COLO829 (cell line): ENCODE data around the gene KRT37.
"Not testable (repeated sequence)": the region's sequence is repeated elsewhere in the genome, so short reads cannot be mapped to it uniquely, and the experiment has no call there.

Experiments used
- DNase-seq: peaks from one replicate; pipeline ENCODE4 v3.0.0; 2012; ENCODE audit warnings: low spot score

The KRT37 gene

GRCh38 chr17:41404024-41404671, 20.2 kb downstream of the KRT37 start:
- peak; percentile 96 for DNase-seq

- peak; percentile 53 for DNase-seq
Measured at GRCh38 chr17:41403404-41404023, 20.9 kb downstream of the KRT37 start.

GRCh38 chr17:41402161-41402560, 22.2 kb downstream of the KRT37 start:
- no peak for DNase-seq

DNA sequence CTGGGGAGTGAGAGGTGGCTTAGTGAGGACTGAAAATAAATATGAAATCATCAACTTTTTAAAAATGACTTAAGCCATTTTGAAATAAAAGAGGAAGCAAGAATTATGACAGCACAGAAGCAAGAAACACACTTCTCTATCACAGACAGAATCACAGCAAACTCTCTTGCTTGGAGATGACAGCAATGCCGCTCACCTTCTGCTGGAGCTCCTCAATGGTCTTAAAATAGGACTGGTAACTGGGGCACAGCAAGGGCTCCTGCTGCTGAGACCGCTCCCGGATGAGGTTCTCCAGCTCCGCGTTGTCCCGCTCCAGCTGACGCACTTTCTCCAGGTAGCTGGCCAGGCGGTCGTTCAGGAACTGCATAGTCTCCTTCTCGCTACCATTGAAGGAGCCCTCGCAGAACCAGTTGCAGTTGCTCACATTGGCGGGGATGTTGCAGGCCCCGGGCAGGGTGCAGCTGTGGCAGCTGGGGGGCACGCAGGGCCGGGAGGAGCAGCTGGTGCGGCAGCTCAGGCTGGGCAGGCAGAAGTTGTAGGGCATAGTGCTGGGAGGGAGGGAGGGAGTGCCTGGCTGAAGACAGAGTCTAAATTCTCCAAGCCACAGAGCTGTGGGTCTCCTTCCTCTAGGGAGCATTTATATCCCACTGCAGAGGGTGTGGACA, 27.3 kb downstream of the KRT37 start, which contains the start of gene KRT31:
Gene KRT31 (minus strand): TSS at position 613 of the 665 bp plus-strand sequence. CDS start 69 bp downstream, at position 544.
- no peak for DNase-seq

- DNase-seq = no peak
Measured at GRCh38 chr17:41396340-41396739, 28.0 kb downstream of the KRT37 start.

- no peak for DNase-seq
Measured at GRCh38 chr17:41395611-41396010, 28.8 kb downstream of the KRT37 start.

GRCh38 chr17:41395044-41395443, 29.3 kb downstream of the KRT37 start:
- not testable (repeated sequence) for DNase-seq

DNA sequence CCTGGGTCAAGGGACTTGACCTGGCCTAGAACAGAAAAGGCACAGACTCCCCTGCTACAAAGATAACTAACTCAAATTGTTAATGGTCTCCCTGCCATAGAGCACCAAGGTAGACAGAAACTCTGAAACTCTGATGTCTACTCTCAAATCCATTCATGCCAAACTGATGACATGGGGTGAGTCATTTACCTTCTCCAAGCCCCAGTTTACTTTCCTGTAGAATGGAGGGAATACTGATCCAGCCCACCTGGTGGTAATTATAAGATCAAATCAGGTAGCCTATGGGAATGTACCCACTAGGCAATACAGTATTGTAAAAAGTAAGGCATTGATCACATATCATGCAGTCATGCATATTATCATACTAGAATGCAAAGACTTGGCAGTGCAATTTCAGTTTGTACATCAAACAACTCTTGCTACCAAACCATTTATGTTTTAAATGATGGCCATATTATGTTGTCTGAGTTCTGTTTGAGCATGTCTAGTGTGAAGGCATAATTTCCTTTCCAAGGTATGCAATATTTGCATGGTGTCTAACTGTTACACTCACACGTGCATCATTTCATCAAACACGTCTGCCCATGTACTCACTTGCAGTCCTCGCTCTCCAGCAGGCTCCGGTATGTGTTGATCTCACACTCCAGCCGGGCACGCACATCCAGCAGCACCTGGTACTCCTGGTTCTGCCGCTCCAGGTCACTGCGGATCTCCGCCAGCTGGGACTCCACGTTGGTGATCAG, 30.0 kb downstream of the KRT37 start:
- DNase-seq = no peak

DNA sequence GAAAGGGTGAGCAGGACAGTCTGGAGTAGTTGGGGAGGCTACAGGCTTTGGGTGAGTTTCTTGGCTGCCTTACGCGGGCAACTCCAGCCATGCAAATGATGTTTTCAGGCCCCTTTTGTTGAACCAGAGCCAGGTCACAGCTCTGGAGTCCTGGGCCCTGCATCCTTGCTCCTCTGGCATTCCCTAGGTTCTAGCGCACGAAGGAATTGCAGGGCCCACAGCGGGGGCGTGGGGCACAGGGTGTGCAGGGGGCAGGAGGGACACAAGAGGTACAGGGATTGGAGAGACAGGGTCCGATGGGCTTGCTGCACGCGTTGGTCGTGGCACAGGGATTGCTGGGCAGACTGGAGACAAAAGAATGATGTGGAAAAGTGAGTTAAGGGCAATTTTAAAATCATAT, 30.6 kb downstream of the KRT37 start:
- no peak for DNase-seq

DNA sequence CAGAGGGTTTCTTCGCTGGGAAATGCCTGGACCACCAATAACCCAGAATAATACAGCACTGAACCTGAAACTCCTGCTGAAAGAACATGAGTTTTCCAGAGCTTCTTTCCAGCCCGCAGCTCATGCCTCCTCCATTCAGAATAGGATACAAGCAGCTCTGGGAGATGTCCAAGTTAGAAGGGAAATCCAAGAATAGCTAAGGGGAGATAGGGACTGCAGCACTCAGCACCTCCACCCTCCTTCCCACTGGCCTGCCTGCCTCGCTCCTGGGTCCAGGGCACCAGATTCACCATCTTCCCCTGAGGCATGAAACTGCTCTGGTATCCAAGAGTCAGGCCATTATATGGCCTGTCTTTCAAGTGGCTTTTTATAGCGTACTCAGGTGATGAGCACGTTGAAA, 31.1 kb downstream of the KRT37 start:
- DNase-seq = no peak

DNA sequence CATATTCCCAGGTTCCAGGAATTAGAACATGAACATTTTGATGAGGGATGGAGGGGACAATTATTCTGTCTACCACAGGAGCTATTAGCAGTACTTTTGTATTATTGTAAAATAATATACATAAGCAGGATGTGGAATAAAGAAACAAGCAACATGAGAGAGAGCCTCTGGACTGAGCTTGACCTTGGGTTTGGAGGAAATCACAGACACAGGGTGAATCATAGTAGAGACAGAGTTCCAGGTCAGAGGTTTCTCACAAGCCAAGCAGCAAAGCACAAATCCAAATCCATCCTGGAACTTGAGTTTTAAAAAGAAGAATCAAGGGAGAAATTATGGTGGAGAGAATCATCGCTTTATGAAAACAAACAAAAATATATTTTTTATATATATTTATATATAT, 32.1 kb downstream of the KRT37 start:
- no peak for DNase-seq

- DNase-seq = no peak
Measured at GRCh38 chr17:41391535-41391934, 32.9 kb downstream of the KRT37 start.

GRCh38 chr17:41390411-41390938, 33.9 kb downstream of the KRT37 start:
- no peak for DNase-seq

DNA sequence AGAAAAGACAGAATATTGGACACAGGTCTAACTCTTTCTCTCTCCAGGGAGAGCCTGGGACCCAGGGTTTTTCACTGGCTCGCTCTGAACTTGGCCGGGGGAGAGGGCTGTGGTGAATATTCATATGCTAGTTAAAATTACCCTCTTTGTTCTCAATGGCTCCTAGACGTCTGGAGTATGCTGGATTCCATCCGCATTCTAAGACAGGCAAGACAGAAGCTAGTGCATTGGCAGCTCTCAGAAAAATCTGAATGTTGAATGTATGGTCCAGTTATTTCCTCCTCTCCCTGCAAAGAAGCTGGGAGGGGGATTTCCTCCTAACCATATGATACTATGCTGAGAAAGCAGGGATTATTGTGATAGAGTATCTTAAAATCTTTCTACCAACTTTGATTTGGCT, 36.7 kb downstream of the KRT37 start:
- no peak for DNase-seq

DNA sequence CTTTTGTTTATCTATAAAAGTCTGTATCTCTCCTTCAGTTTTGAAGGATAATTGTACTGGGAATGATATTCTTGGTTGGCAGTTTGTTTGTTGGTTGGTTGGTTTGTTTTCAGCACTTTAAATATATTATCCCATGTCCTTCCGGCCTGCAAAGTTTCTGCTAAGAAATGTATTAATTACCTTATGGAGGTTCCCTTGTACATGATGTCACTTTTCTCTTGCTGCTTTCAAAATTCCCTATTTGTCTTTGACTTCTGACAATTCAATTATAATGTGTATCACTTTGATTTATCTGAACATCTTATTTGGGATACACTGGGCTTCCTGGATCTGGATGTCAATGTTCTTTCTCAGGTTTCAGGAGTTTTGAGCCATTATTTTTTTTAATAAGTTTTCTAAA, 38.2 kb downstream of the KRT37 start:
- DNase-seq = no peak

DNA sequence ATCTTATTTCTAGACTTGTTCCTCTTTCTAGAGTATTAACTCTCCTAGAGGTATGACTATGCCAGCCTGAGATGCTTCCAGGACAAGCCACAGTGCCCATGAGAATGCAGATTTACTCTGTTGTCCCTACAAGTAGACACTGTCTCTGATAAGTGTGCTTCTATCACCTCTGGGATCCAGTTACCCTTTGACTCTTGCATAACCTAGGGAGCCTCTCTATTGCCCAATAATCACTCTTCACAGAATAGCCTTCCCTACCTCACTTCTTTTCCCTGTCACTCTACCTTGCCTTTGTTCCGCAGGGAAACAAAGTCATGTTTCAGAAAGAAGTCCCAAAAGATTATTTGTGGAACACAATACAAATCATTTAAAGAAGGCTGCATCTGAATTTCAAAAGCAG, 40.7 kb downstream of the KRT37 start:
- DNase-seq = no peak

DNA sequence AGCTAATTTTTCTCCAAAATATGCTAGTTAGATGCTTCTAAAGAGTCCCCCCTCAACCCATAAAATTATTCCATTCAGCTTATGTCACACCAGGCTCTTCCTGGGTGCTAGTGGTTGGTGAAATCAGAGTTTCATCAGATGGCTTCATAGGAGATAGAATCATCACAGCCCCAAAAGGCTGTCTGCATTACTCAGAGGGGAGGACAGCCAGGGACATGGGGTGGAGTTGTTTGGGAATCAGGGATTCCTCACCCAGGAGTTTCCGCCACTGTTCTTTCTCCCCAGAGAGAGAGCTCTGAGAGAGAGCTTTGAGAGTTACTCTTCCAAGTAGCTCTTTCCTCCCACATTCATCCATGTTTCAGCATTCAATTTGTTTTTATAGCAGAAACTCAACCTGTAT, 42.0 kb downstream of the KRT37 start:
- no peak for DNase-seq

GRCh38 chr17:41381943-41382342, 42.4 kb downstream of the KRT37 start, which contains the start of gene KRT34:
Gene KRT34 (minus strand): TSS chr17:41382306. CDS start chr17:41382246, 60 bp downstream.
- DNase-seq = not testable (repeated sequence)

DNA sequence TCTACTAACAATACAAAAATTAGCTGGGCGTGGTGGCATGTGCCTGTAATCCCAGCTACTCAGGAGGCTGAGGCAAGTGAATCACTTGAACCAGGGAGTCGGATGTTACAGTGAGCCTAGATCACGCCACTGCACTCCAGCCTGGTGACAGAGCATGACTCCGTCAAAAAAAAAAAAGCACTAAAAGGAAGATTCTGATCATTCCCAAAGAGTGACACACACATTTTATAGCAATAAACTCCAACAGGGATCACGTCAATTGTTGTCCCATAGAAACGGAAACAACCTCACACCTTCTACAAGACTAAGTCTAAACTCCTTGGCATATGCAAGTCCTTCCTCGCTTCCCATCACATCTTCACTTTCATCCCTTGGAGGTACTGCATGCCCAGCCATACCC, 44.3 kb downstream of the KRT37 start:
- DNase-seq = not testable (repeated sequence)

DNA sequence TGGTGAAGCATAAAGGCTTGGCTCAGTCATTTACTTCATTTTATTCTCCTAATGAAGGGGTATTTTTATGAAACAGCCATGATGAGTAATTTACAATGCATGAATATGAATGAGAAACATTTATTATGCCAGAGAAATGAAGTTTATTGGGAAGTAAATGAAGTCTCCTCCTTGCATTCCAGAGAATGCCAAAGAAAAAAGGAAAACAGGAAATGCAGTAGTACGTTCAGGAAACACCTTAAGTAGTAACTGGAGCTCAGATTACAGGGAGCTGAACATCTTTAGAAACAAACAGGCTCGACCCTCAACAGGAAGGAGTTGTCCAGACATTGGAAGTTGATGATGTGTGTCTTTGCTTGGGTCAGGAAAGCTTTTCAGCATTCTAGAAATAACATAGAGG, 46.8 kb downstream of the KRT37 start:
- DNase-seq = no peak
